SK-N-MC (cell line): ENCODE data around the gene TMEM248.
"Not testable (repeated sequence)": the region's sequence is repeated elsewhere in the genome, so short reads cannot be mapped to it uniquely, and the experiment has no call there.

ENCODE experiments used
- DNase-seq: peaks from one replicate; pipeline ENCODE4 v3.0.0-alpha.2; 2011; ENCODE audit warnings: low read depth, low spot score
- H3K27ac ChIP-seq: fragments of 200-600 bp; sonication (generic); 2 replicates; pipeline ENCODE4 v1.5.1; 2016; ENCODE audit warnings: mixed run types
- H3K36me3 ChIP-seq: fragments of 200-600 bp; sonication (generic); 2 replicates; pipeline ENCODE4 v1.6.1; 2017; ENCODE audit warnings: antibody characterized with exemption, low read length, mixed read lengths; ENCODE audit not compliant: insufficient read depth
- H3K4me3 ChIP-seq: fragments of 200-600 bp; sonication (generic); 2 replicates; pipeline ENCODE4 v1.5.1; 2016
- H3K9ac ChIP-seq: fragments of 200-600 bp; sonication (generic); 2 replicates; pipeline ENCODE4 v1.8.0; 2017; ENCODE audit warnings: mixed run types, mixed read lengths; ENCODE audit not compliant: insufficient read length
- H3K9me3 ChIP-seq: fragments of 200-600 bp; sonication (generic); 2 replicates; pipeline ENCODE4 v1.6.1; 2017; ENCODE audit warnings: low read depth, mild to moderate bottlenecking, antibody characterized with exemption, low read length, moderate library complexity, mixed read lengths
- EZH2 ChIP-seq: fragments of 200-600 bp; sonication (generic); IDR thresholded peaks from one replicate; pipeline ENCODE4 v1.6.1; 2017; ENCODE audit warnings: antibody characterized with exemption
- FOXP2 ChIP-seq: optimal IDR thresholded peaks from 2 replicates; pipeline ENCODE3; 2011; ENCODE audit warnings: mild to moderate bottlenecking, moderate library complexity; ENCODE audit not compliant: insufficient read depth; ENCODE audit errors: extremely low read length, control extremely low read depth
- POLR2AphosphoS5 ChIP-seq: IDR thresholded peaks from 2 replicates; pipeline ENCODE4 v1.6.1; 2012; ENCODE audit warnings: mild to moderate bottlenecking, low read depth, low read length, borderline replicate concordance

TMEM248 gene, protein sequence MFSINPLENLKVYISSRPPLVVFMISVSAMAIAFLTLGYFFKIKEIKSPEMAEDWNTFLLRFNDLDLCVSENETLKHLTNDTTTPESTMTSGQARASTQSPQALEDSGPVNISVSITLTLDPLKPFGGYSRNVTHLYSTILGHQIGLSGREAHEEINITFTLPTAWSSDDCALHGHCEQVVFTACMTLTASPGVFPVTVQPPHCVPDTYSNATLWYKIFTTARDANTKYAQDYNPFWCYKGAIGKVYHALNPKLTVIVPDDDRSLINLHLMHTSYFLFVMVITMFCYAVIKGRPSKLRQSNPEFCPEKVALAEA

DNA sequence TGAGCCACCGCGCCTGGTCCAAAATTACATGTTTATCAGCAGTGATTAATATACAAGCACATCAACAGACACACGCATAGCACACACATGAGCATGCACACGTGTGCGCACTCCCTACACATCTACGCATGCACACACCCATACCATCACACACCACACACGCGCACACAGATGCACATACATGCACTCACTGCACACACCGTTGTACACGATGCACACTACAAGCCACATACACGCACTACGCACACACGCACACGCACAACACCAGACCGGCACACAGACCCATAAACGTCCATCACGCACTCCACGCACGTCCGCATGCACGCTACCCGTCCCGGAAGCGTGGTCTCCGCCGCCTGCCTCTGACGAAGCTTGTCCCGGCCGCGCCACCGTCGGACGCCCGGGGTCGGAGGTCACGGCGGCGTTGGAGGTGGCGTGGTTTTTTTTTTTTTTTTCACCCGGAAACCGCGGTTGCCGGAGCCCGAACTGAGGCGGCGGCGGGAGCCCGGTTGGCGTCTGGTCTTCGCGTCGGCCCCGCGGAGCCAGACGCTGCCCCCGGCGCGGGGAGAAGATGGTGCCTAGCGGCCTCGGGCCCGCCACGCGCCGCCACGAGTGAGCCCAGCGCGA lies at the start of gene TMEM248:
TMEM248 (plus strand) TSS at position 457 of the 627 bp plus-strand sequence. CDS start 20,641 bp downstream, outside the sequence.
- peak; percentile 32 for DNase-seq
- Histone ChIP-seq H3K9ac (peak within 1 kb of the TSS; percentile 95), H3K4me3 (peak within 1 kb of the TSS; percentile 84), H3K27ac (peak within 1 kb of the TSS; percentile 46; the same call in 1 of the 2 replicates), H3K36me3 (no peaks in the 10 kb centered on the region; the same call in 1 of the 2 replicates), H3K9me3 (no peaks in the 10 kb centered on the region)
- no peak for TF ChIP-seq FOXP2
- no peak for TF ChIP-seq EZH2
- TF ChIP-seq POLR2AphosphoS5: peak; percentile 93

DNA sequence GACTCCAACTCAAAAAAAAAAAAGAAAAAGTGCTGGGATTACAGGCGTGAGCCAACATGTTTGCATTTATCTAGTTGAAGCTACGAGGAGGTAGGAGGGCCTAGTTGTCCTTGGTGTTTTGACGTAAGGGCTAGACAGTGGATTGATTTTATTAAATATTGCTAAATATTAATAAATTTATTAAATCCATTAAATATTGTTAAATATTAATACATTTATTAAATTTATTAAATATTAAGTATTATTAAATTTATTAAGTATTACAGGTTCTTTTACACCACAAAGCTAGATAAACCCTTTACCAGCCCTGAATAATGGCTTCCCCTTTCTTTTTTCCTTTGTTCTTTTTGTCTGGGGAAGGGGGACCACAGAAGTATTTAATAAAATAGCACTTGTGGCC lies 47.5 kb upstream of the TMEM248 start:
- Histone ChIP-seq H3K9me3 (no peaks in the 10 kb centered on the region), H3K36me3 (no peaks in the 10 kb centered on the region), H3K27ac (no peak overlapping the region), H3K4me3 (no peak overlapping the region), H3K9ac (no peak overlapping the region)
- no peak for DNase-seq
- no peak for TF ChIP-seq EZH2
- no peak for TF ChIP-seq FOXP2
- TF ChIP-seq POLR2AphosphoS5: no peak

DNA sequence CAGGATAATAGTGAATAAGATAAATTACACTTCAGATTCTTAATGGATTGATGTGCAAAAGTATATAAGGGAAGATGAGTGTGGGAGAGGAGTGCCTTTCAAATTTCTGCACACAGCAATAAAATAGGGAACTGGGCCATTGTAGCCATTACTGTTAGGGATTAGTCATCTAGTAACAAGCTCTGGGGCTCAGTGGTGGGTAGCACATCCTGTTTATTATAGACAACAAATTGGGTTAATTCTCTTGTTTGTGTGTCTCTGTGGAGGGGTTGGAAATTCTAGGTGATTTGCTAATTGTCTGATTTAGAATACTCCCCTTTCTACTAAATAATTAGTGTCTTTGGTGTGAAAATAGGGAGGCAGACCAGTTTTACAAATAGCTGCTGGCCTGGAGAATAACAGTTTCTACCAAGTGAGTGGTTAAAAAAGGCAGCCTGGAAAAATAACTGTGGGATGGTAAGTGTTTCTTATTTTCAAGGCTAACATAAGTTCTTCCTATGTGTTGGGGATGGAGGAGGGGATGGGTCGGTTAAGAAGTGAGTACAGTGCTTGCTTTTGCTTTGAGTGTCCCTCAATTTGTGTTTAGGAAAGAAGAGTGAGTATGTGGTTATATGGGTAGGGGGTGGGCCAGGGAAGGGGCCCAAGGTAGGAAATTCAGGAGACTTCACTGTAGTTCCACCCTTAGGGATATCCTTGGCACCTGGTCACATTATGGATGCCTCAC lies 43.3 kb upstream of the TMEM248 start:
- H3K4me3 ChIP-seq: no peak overlapping the region
- no peaks in the 10 kb centered on the region for H3K9me3 ChIP-seq
- H3K36me3 ChIP-seq: no peaks in the 10 kb centered on the region
- TF ChIP-seq EZH2 (no peak), POLR2AphosphoS5 (no peak), FOXP2 (no peak)
- no peak overlapping the region for H3K9ac ChIP-seq
- no peak for DNase-seq
- H3K27ac ChIP-seq: no peak overlapping the region

DNA sequence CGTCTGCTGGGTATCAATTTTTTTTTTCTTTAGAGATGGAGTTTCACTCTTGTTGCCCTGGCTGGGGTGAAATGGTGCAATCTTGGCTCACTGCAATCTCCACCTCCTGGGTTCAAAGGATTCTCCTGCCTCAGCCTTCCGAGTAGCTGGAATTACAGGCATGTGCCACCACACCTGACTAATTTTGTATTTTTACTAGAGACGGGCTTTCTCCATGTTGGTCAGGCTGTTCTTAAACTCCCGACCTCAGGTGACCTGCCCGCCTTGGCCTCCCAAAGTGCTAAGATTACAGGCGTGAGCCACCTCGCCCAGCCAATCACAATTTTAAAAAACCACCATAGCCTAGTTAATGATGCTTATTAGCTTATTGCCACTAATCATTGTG lies 42.7 kb upstream of the TMEM248 start:
- H3K27ac ChIP-seq, H3K9ac ChIP-seq, H3K36me3 ChIP-seq, H3K9me3 ChIP-seq, DNase-seq, H3K4me3 ChIP-seq: not testable (repeated sequence)

DNA sequence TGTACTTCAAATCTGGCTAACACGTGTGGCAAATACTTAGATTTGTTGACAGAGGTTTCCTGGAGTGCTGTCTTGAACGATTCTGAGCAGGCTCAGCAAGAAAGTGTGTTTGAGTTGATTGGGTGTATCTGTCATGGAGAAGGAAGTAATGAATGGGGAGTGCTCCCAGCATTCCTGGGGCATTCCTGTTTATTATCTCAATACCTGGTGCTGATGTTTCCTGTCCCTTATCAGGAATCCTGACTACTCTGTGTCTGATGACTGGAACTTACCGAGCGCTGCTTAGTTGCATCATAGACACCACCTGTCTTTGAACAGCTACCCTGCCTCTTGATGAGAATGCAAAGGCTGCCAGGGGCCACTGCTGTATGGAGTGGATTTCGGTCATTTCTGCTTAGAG lies 41.0 kb upstream of the TMEM248 start:
- no peak for DNase-seq
- Histone ChIP-seq H3K9me3 (no peaks in the 10 kb centered on the region), H3K36me3 (no peaks in the 10 kb centered on the region), H3K9ac (no peak overlapping the region), H3K4me3 (no peak overlapping the region), H3K27ac (no peak overlapping the region)
- TF ChIP-seq EZH2: no peak
- no peak for TF ChIP-seq FOXP2
- TF ChIP-seq POLR2AphosphoS5: no peak

DNA sequence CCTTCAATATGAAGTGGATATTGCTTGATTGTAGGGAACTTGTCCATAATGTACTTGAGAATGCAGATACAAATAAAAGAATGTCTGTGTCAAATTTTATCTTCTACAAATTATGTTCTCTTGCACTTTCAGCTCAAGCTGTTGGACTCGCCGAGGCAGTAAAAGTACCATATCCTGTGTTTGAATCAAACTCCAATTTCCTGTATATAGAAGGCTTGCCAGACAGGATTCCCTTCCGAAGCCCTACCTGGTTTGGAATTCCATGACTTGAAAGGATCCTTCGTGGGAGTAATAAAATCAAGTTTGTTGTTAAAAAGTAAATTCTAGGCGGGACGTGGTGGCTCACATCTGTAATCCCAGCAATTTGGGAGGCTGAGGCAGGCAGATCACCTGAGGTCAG lies 40.4 kb upstream of the TMEM248 start:
- H3K36me3 ChIP-seq, H3K9ac ChIP-seq, H3K27ac ChIP-seq, H3K9me3 ChIP-seq, H3K4me3 ChIP-seq, DNase-seq: not testable (repeated sequence)

DNA sequence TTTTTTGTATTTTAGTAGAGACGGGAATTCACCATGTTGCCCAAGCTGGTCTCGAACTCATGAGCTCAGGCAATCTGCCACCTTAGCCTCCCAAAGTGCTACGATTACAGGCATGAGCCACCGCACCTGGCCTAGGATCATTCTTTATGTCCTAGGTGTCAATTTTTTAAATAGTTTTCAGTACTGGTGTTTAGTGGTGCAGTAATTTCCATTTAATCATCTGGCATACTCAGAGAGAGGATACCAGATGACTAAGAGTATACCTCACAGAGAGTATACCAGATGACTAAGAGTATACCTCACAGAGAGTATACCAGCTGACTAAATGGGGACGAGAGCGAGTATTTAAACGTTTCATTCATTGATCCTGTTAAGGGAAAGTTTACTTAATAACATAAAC lies 37.3 kb upstream of the TMEM248 start:
- DNase-seq: no peak
- no peak overlapping the region for H3K4me3 ChIP-seq
- no peaks in the 10 kb centered on the region for H3K36me3 ChIP-seq
- H3K9me3 ChIP-seq: no peaks in the 10 kb centered on the region
- TF ChIP-seq EZH2: no peak
- no peak for TF ChIP-seq FOXP2
- no peak for TF ChIP-seq POLR2AphosphoS5
- H3K9ac ChIP-seq: no peak overlapping the region
- no peak overlapping the region for H3K27ac ChIP-seq

DNA sequence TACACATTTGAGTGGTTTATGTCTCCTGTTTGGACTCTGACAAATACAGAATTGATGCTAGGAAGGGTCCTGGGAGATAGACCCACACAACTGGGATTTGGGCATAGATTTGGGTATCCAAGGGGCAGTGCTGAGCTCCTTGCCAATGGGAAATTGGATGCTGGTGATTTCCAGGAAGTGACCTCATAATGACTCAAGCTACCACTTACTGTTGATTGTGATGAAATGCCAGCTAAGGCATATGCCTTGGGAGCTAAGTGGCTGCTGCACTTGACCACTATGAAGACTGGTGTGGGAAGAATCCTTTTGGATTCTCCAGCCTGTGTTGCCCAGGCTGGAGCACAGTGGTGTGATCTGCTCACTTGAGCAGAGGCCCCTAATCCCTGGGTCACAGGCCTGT lies 36.5 kb upstream of the TMEM248 start:
- DNase-seq, H3K9me3 ChIP-seq, H3K9ac ChIP-seq, H3K4me3 ChIP-seq, H3K27ac ChIP-seq, H3K36me3 ChIP-seq: not testable (repeated sequence)

DNA sequence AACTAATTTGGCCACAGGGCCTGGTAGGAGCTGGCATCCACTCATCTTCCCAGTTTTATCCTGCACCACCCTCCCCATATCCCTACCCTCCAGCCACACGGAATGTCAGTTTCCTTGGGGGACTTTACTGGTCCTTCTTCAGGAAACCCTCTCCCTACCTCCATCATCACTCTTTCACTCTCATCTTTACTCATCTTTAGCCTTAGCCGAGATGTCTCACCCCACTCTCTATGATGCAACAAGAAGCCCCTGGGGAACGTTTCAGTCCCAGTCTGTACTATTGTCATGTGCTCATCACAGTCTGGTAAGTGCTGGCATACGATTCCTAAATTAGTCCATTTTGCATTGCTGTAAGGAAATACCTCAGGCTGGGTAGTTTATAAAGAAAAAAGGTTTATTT lies 34.9 kb upstream of the TMEM248 start:
- Histone ChIP-seq H3K9me3 (no peaks in the 10 kb centered on the region), H3K9ac (no peak overlapping the region), H3K36me3 (no peaks in the 10 kb centered on the region), H3K27ac (no peak overlapping the region), H3K4me3 (no peak overlapping the region)
- no peak for TF ChIP-seq POLR2AphosphoS5
- TF ChIP-seq EZH2: no peak
- TF ChIP-seq FOXP2: no peak
- no peak for DNase-seq

DNA sequence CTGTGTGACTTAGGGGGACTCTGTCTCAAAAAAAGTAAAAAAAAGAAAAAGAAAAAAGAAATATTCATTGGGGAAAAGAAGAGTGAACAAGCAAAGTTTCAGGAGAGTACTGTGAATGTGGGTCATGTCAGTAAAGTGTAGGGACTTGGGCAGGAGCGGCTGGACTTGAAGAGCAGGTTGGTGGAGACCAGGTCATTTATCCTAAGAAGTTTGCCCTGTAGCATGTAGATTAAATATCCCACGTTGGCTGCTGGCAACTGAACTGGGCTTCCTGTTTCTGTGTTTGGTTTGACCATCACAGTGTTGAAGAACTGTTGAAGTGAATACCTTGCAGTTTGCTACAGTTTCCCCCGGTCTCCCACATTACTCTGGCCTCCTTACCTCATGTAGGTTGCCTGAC lies 32.8 kb upstream of the TMEM248 start:
- not testable (repeated sequence) for H3K36me3 ChIP-seq, H3K9ac ChIP-seq, H3K9me3 ChIP-seq, H3K27ac ChIP-seq, DNase-seq, H3K4me3 ChIP-seq
